ENCODE results near the gene RET. TPM values are rescaled to one million over a fixed set of nuclear protein-coding genes. Genes with fewer than 3 reads are reported as not detected.

RET gene
- total RNA-seq, 1 donor from 2014 or later, result 0.59 TPM

DNA sequence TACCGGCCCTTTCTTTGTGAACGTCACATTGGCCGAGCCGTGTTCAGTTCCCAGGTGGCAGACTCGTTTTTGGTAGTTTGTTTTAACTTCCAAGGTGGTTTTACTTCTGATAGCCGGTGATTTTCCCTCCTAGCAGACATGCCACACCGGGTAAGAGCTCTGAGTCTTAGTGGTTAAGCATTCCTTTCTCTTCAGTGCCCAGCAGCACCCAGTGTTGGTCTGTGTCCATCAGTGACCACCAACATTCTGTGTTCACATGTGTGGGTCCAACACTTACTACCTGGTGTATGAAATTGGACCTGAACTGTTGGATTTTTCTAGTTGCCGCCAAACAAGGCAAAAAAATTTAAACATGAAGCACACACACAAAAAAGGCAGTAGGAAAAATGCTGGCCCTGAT is 51.5 kb downstream of the RET start:
- H3K36me3 Mint-ChIP-seq (ENCODE audit: low read depth), result no peaks in the 10 kb centered on the region
- H3K27me3 Mint-ChIP-seq (ENCODE audit: low read depth), result no peaks in the 10 kb centered on the region
- no peak overlapping the region for H3K4me3 Mint-ChIP-seq (ENCODE audit: low read depth)
- no peaks in the 10 kb centered on the region for H3K9me3 Mint-ChIP-seq
- peak overlapping the region; percentile 86 for H3K27ac Mint-ChIP-seq
- peaks cover 46% of the 10 kb centered on the region for H3K4me1 Mint-ChIP-seq (ENCODE audit: low read depth)
- intact Hi-C loops (cut with micrococcal nuclease), result loop anchor here (5.0 to 10.0 kb wide), 2 partner anchors 34 to 466 kb away; no protein-coding TSS in a partner anchor
- no peak for DNase-seq (ENCODE audit: low spot score)

DNA sequence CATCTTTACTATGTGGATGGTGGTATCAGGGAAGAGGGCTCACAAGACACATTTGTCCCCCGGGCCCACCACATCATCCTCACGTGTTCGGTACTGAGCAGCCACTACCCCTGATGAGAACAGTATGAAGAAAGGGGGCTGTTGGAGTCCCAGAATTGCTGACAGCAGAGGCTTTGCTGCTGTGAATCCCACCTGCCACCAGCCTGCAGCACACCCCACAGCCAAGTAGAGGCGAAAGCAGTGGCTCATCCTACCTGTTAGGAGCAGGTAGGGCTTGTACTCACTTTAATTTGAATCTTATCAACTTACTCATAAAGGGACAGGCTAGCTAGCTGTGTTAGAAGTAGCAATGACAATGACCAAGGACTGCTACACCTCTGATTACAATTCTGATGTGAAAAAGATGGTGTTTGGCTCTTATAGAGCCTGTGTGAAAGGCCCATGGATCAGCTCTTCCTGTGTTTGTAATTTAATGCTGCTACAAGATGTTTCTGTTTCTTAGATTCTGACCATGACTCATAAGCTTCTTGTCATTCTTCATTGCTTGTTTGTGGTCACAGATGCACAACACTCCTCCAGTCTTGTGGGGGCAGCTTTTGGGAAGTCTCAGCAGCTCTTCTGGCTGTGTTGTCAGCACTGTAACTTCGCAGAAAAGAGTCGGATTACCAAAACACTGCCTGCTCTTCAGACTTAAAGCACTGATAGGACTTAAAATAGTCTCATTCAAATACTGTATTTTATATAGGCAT is 52.3 kb downstream of the RET start:
- H3K4me3 Mint-ChIP-seq (ENCODE audit: low read depth), result no peak overlapping the region
- H3K36me3 Mint-ChIP-seq (ENCODE audit: low read depth), result no peaks in the 10 kb centered on the region
- peak; percentile 32 for DNase-seq (ENCODE audit: low spot score)
- intact Hi-C loops (cut with micrococcal nuclease), result loop anchor here (1.0 to 10.0 kb wide), 4 partner anchors 8 to 466 kb away; partner anchors contain the start of gene CSGALNACT2
- H3K4me1 Mint-ChIP-seq (ENCODE audit: low read depth), result peaks cover 46% of the 10 kb centered on the region
- H3K27me3 Mint-ChIP-seq (ENCODE audit: low read depth), result no peaks in the 10 kb centered on the region
- no peaks in the 10 kb centered on the region for H3K9me3 Mint-ChIP-seq
- peak overlapping the region; percentile 86 for H3K27ac Mint-ChIP-seq

DNA sequence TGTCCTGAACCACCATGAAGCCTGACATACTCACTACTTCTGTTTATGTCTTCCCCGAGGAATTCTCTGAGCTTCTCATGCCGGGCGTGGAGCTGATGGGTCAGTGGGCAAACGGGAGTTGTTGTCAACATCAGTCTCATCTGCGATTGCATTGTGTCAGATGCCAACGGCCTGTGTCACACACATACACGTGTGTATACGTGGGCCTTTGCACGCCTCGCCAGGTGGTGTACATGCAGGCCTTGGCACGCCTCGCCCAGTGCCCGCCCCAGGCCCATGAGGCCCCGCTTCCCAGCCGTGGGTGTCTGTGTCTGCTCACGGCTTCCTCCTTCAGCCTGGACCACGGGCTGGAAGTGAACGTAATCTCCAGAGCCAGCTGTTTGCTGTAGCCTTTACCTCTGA is 53.9 kb downstream of the RET start:
- intact Hi-C loops (cut with micrococcal nuclease), result no loop called here
- no peak overlapping the region for H3K27ac Mint-ChIP-seq

DNA sequence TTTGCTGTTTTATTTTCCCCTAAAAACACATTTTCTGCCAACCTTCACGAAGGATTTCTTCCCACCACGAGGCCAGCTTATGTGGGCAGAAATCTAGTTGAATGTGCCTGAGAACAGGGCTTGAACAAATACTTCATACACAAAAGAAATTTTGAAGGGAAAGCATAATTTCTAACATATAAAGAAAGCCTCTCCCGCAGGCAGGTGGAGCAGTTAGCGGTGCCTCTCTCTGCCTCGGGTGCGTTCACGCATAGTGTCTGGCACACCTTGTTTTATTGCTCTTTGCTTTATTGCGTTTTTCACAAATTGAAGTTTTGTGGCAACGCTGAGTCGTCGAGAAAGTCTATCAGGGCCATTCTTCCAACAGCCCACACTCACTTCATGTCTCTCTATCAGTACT is 54.4 kb downstream of the RET start:
- intact Hi-C loops (cut with micrococcal nuclease), result no loop called here
- H3K4me1 Mint-ChIP-seq (ENCODE audit: low read depth), result peaks cover 59% of the 10 kb centered on the region
- peaks cover 10% of the 10 kb centered on the region for H3K36me3 Mint-ChIP-seq (ENCODE audit: low read depth)
- H3K27ac Mint-ChIP-seq, result no peak overlapping the region
- peak; percentile 7 for DNase-seq (ENCODE audit: low spot score)
- no peaks in the 10 kb centered on the region for H3K27me3 Mint-ChIP-seq (ENCODE audit: low read depth)
- H3K9me3 Mint-ChIP-seq, result no peaks in the 10 kb centered on the region
- H3K4me3 Mint-ChIP-seq (ENCODE audit: low read depth), result no peak overlapping the region

More for the DNA sequence above, 53.9 kb downstream of the RET start:
- Mint-ChIP-seq H3K36me3 (ENCODE audit: low read depth) (peaks cover 5% of the 10 kb centered on the region), H3K4me3 (ENCODE audit: low read depth) (no peak overlapping the region), H3K4me1 (ENCODE audit: low read depth) (peaks cover 55% of the 10 kb centered on the region), H3K27me3 (ENCODE audit: low read depth) (no peaks in the 10 kb centered on the region), H3K9me3 (no peaks in the 10 kb centered on the region)
- DNase-seq (ENCODE audit: low spot score), result peak; percentile 6

DNA sequence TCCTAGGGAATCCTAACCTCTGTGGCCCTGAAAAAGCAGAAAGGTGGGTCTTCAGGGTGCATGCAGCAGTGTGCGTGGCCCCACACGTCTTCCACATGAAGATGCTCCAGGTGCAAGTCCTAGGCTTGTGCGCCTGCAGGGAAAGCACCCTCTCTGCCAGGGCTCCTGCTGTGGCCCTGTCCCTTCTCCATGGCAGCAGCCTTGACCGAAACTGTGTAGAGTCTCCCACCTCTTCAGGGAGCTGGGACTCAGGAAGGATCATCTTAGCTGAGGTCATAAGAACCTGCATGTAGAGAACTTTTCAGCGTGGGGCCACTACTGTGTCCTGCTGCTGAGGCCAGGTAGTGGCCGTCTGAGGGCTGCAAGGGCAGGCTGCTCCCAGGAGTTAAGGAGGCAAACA is 55.0 kb downstream of the RET start:
- Mint-ChIP-seq H3K27me3 (ENCODE audit: low read depth) (no peaks in the 10 kb centered on the region), H3K9me3 (no peaks in the 10 kb centered on the region), H3K36me3 (ENCODE audit: low read depth) (peaks cover 14% of the 10 kb centered on the region), H3K4me3 (ENCODE audit: low read depth) (no peak overlapping the region), H3K4me1 (ENCODE audit: low read depth) (peaks cover 60% of the 10 kb centered on the region), H3K27ac (no peak overlapping the region)
- peak; percentile 6 for DNase-seq (ENCODE audit: low spot score)
- intact Hi-C loops (cut with micrococcal nuclease), result no loop called here

DNA sequence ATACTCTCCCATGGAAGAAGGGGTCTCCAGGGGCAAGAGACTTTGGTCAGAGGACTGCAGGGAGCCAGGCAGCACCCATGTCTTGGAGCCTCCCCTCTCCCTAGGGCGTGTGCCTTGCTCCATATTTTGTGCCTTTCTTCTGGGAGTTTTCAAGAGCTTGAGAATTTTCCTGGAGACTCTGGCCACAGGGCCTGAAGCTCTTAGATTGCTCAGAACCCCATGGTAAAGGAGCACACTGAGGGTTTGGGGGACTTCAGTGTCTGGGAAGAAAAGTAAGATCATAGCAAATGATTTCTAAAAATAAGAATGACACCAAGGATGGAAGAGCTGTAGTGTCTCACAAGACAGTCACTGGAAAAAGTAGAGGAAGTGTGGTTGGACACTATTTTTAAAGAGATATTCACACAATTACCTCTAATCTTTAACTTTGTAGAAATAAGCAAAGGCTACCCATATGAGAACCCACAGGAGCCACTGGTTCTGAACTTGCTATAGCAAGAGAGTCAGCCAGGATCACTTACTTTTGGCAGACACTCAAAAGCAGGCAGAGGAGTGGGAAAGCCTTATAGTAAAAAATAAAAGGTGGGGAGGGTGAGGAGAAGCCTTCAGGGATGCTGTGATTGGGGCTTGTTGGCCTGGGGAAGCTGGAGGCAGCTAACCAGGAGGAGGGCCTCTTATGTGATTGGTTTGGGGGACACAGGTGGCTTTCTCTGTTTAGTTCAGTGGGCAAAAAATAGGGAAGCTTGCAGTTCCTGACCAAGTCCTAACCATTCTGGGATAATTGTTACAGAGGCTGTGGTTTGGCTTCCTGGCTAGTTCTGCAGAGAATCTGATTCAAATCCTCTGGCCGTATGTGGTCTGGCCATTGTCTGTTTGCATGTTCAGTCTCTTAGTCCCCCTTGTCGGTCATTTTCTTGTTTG is 56.3 kb downstream of the RET start:
- peak overlapping the region; percentile 19 for H3K27ac Mint-ChIP-seq
- intact Hi-C loops (cut with micrococcal nuclease), result no loop called here
- no peak overlapping the region for H3K4me3 Mint-ChIP-seq (ENCODE audit: low read depth)
- H3K4me1 Mint-ChIP-seq (ENCODE audit: low read depth), result peaks cover 50% of the 10 kb centered on the region
- no peak for DNase-seq (ENCODE audit: low spot score)
- no peaks in the 10 kb centered on the region for H3K27me3 Mint-ChIP-seq (ENCODE audit: low read depth)
- H3K9me3 Mint-ChIP-seq, result no peaks in the 10 kb centered on the region
- peaks cover 14% of the 10 kb centered on the region for H3K36me3 Mint-ChIP-seq (ENCODE audit: low read depth)

DNA sequence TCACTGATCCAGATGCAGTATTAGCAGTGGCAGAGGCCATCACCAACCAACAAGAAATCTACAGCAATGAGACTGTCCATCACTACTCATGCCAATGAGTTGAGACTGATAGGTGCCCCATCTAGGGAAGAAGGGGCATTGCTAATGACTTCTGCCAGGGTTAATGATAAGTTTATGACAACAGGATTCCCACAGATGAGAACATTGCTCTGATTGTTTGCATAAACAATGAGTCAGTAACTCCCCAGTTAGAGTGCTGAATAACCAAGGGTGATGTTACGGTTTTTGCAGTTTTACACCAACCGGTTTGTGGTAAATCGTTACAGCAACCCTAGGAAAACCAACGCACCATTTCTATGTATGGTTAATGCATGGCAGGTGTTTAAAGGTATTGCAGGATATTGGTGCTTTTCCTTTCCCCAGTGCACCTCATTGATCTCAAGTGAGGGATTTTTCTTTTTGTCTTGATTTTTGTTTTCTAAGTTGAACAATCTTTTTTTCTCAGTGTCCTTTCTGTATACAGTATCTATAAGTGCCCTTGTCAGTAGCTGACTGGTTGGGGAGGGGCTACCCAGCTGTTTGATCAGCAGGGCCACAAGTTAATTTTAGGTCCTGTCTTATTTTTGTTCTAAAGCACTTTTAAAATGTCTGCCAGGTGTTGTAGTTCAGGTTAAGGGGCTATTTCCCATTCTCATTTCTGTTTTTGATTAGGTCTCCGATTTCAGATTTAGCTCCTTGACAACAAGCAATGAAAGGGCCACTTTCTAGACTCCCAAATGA is 57.4 kb downstream of the RET start:
- H3K9me3 Mint-ChIP-seq, result no peaks in the 10 kb centered on the region
- no peaks in the 10 kb centered on the region for H3K27me3 Mint-ChIP-seq (ENCODE audit: low read depth)
- intact Hi-C loops (cut with micrococcal nuclease), result no loop called here
- H3K4me1 Mint-ChIP-seq (ENCODE audit: low read depth), result peaks cover 45% of the 10 kb centered on the region
- no peak overlapping the region for H3K4me3 Mint-ChIP-seq (ENCODE audit: low read depth)
- H3K36me3 Mint-ChIP-seq (ENCODE audit: low read depth), result peaks cover 20% of the 10 kb centered on the region
- no peak for DNase-seq (ENCODE audit: low spot score)
- H3K27ac Mint-ChIP-seq, result no peak overlapping the region

DNA sequence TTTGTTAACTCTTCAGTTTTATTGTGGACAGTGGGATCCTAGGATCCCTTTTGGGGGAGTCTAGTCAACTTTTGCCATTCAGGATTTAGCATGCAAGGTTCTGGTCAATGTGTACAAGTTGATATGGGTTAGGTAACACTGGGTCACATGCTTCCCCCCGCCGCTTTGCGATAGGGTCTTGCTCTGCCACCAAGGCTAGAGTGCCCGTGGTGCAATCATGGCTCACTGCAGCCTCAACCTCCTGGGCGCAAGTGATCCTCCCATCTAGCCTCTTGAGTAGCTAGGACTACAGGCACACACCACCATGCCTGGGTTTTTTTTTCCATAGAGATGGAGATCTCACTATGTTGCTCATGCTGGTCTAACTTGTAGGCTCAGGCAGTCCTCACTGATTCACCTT is 58.2 kb downstream of the RET start:
- H3K27ac Mint-ChIP-seq, result no peak overlapping the region
- no peak for DNase-seq (ENCODE audit: low spot score)
- intact Hi-C loops (cut with micrococcal nuclease), result loop anchor here (5.0 kb wide), 2 partner anchors 272 to 498 kb away; partner anchors contain the start of genes HNRNPF and ZNF33B

DNA sequence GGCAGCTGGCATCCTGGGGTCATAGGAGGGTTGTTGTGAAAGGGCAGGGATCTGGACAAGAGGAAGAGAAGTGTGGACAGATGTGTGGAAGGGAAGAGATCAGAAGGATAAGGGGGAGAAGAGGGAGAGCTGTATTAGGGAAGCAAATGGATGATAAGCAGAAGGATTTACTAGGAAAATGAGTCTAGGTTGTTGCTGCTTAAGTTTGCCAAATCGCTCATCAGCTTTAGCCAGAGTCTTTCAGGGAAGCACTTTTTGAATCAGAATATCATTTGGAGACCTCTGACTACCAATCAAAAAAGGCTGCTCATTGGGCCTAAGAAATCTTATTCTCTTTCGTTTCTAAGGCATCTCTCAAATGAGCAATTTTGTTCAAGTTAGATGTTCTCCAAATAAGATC is 58.8 kb downstream of the RET start:
- H3K36me3 Mint-ChIP-seq (ENCODE audit: low read depth), result peaks cover 23% of the 10 kb centered on the region
- peak overlapping the region; percentile 30 for H3K27ac Mint-ChIP-seq
- H3K9me3 Mint-ChIP-seq, result no peaks in the 10 kb centered on the region
- no peak for DNase-seq (ENCODE audit: low spot score)
- peaks cover 50% of the 10 kb centered on the region for H3K4me1 Mint-ChIP-seq (ENCODE audit: low read depth)
- intact Hi-C loops (cut with micrococcal nuclease), result loop anchor here (5.0 kb wide), 2 partner anchors 272 to 498 kb away; partner anchors contain the start of genes HNRNPF and ZNF33B
- H3K4me3 Mint-ChIP-seq (ENCODE audit: low read depth), result peak overlapping the region; percentile 96
- H3K27me3 Mint-ChIP-seq (ENCODE audit: low read depth), result no peaks in the 10 kb centered on the region

More for the DNA sequence above, 58.2 kb downstream of the RET start:
- H3K4me3 Mint-ChIP-seq (ENCODE audit: low read depth), result no peak overlapping the region
- peaks cover 46% of the 10 kb centered on the region for H3K4me1 Mint-ChIP-seq (ENCODE audit: low read depth)
- H3K27me3 Mint-ChIP-seq (ENCODE audit: low read depth), result no peaks in the 10 kb centered on the region
- no peaks in the 10 kb centered on the region for H3K9me3 Mint-ChIP-seq
- peaks cover 20% of the 10 kb centered on the region for H3K36me3 Mint-ChIP-seq (ENCODE audit: low read depth)

DNA sequence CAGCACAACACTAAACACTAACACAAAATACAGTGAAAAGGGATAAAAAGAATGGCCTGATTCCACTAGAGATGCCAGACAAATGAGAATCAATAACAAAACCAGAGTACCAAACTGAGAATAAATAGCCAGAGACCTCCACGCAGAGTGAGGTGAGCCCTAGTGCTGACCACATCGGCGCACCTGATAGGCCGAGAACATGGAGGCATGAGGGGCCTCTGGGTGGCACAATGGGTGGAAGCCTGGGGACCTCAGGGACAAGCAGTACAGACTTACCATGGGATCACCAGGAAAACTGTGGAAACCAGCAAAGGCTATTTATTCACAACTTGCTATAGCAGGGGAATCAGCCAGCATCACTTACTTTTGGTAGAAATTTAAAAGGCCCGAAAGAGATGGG is 59.6 kb downstream of the RET start:
- Mint-ChIP-seq H3K27ac (peak overlapping the region; percentile 30), H3K36me3 (ENCODE audit: low read depth) (peaks cover 25% of the 10 kb centered on the region), H3K9me3 (no peaks in the 10 kb centered on the region), H3K27me3 (ENCODE audit: low read depth) (no peaks in the 10 kb centered on the region), H3K4me3 (ENCODE audit: low read depth) (peak overlapping the region; percentile 96), H3K4me1 (ENCODE audit: low read depth) (peaks cover 51% of the 10 kb centered on the region)
- intact Hi-C loops (cut with micrococcal nuclease), result loop anchor here (5.0 kb wide), 2 partner anchors 271 to 499 kb away; partner anchors contain the start of genes HNRNPF and ZNF33B
- DNase-seq (ENCODE audit: low spot score), result no peak

DNA sequence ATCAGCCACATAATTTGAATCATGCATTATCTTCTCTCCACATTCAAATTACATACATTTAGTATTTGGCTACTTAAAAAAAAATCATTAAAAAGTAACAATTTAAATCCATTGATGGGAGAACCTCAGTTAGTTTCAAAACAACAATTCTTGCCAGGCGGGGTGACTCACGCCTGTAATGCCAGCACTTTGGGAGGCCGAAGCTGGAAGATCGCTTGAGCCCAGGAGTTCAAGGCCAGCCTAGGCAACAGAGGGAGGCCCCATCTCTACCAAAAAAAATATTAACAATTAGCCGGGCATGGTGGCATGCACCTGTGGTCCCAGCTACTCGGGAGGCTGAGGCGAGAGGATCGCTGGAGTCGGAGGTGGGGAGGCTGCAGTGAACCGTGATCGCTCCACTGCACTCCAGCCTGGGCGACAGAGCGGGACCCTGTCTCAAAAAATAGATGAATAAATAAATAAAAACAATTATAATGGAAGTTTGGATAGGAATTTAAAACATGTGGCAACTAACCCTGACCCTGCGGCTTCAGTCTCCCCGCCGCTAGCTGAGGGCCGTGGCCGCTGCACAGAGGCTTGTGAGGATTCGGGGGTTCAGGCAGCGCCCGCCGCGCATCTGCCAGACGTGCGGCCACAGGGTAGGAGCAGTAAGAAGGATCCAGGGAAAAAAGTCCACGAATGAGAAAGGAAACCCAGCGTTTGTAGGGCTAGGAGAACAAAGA is 60.3 kb downstream of the RET start:
- Mint-ChIP-seq H3K9me3 (no peaks in the 10 kb centered on the region), H3K27ac (peak overlapping the region; percentile 97), H3K36me3 (ENCODE audit: low read depth) (peaks cover 25% of the 10 kb centered on the region), H3K4me3 (ENCODE audit: low read depth) (peak overlapping the region; percentile 96), H3K27me3 (ENCODE audit: low read depth) (no peaks in the 10 kb centered on the region), H3K4me1 (ENCODE audit: low read depth) (peaks cover 52% of the 10 kb centered on the region)
- intact Hi-C loops (cut with micrococcal nuclease), result loop anchor here (5.0 kb wide), 2 partner anchors 270 to 500 kb away; partner anchors contain the start of genes HNRNPF and ZNF33B
- no peak for DNase-seq (ENCODE audit: low spot score)

DNA sequence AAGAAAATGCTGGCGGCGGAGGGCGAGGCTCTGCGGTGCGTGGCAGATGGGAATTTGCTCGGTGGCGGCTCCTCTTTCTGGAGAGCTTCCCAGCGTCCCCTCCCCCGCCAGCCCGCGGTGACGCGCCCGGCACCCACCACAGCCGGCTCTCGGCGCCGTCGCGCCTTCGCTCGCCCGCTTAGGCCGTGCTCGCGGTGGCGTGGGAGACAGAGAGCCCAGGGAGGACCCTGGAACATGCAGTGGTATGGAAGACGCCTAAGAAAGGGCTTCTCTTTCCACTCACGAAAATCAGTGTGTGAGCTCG is 60.8 kb downstream of the RET start:
- Mint-ChIP-seq H3K9me3 (no peaks in the 10 kb centered on the region), H3K27ac (peak overlapping the region; percentile 97), H3K27me3 (ENCODE audit: low read depth) (no peaks in the 10 kb centered on the region), H3K4me1 (ENCODE audit: low read depth) (peaks cover 57% of the 10 kb centered on the region), H3K36me3 (ENCODE audit: low read depth) (peaks cover 30% of the 10 kb centered on the region), H3K4me3 (ENCODE audit: low read depth) (peak overlapping the region; percentile 96)
- no peak for DNase-seq (ENCODE audit: low spot score)
- intact Hi-C loops (cut with micrococcal nuclease), result loop anchor here (1.0 to 5.0 kb wide), 6 partner anchors 8 to 500 kb away; partner anchors contain the start of genes HNRNPF and ZNF33B

Data from activated T-helper 2 cell treated with anti-CD3 and anti-CD28 coated beads, Interferon-gamma antibody, Interleukin-2, Interleukin-4, amounts not matched to agents 10 μg/mL and 5 μg/mL and 100 μg/mL, durations not matched to agents 14 hours and 24 hours and 36 hours (primary cell).